Upper lobe of left lung (tissue), 4 donors: ENCODE measurements around the gene EEF2K.

Source experiments
- EP300 ChIP-seq, 4 donors: sonication (generic); formaldehyde crosslinking; IDR thresholded peaks; one replicate each; pipeline ENCODE4 v1.5.1; 2017; ENCODE audit warnings: antibody characterized with exemption in 4 of 4, control low read depth in 2 of 4
- POLR2A ChIP-seq, 4 donors: fragments of 450-650 bp; IDR thresholded peaks; one replicate each; pipeline ENCODE4 v1.5.1; 2016 to 2017; ENCODE audit warnings: antibody characterized with exemption in 4 of 4, mild to moderate bottlenecking in 2 of 4
- POLR2AphosphoS5 ChIP-seq, 2 donors: sonication (generic); formaldehyde crosslinking; IDR thresholded peaks; one replicate each; pipeline ENCODE4 v1.5.1; 2017; ENCODE audit warnings: antibody characterized with exemption in 2 of 2
- TF ChIP-seq, protein P1 (sequence below), 6 experiments: fragments of 450-650 bp in 4 of 6; fragments of 200-600 bp in 2 of 6; sonication (generic) in 2 of 6; IDR thresholded peaks; one replicate each; pipeline ENCODE4 v1.5.1; 2016 to 2019; ENCODE audit warnings: antibody characterized with exemption in 6 of 6

DNA sequence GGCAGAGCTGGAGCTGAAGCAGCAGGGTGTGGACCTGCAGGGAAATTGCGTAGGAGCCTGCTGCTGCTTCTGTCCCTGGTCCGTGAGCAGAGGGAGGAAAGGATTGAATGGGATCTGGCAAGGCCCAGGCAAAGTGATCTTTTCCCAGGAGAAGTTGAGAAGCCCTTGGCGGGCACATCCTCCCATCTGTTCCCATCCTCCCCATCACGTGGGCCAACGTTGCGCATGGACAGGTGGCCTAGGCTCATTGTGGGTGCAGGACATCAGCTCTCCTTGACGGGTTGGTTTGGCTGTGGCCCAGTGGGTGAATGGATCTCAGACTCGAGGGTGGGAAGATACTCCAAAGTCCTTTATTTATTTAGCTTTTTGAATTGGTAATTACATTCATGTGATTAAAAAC is 61.7 kb downstream of the EEF2K start:
- TF ChIP-seq, protein P1, sequence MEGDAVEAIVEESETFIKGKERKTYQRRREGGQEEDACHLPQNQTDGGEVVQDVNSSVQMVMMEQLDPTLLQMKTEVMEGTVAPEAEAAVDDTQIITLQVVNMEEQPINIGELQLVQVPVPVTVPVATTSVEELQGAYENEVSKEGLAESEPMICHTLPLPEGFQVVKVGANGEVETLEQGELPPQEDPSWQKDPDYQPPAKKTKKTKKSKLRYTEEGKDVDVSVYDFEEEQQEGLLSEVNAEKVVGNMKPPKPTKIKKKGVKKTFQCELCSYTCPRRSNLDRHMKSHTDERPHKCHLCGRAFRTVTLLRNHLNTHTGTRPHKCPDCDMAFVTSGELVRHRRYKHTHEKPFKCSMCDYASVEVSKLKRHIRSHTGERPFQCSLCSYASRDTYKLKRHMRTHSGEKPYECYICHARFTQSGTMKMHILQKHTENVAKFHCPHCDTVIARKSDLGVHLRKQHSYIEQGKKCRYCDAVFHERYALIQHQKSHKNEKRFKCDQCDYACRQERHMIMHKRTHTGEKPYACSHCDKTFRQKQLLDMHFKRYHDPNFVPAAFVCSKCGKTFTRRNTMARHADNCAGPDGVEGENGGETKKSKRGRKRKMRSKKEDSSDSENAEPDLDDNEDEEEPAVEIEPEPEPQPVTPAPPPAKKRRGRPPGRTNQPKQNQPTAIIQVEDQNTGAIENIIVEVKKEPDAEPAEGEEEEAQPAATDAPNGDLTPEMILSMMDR (IDR thresholded peaks at IDR 0.05), result no peak
- TF ChIP-seq POLR2AphosphoS5 (IDR thresholded peaks at IDR 0.05), result no peak
- TF ChIP-seq POLR2A (IDR thresholded peaks at IDR 0.05), result no peak
- TF ChIP-seq EP300 (IDR thresholded peaks at IDR 0.05), result no peak
